NCI-H2107 treated with DMSO at 0.1 percent for 48 hours (cell line): ENCODE data around the gene WNT11.

Experiments used
- DNase-seq: peaks from one replicate; lab custom pipeline; 2025; ENCODE audit not compliant: unreplicated experiment; lab: John Stamatoyannopoulos, UW

WNT11 gene

DNA sequence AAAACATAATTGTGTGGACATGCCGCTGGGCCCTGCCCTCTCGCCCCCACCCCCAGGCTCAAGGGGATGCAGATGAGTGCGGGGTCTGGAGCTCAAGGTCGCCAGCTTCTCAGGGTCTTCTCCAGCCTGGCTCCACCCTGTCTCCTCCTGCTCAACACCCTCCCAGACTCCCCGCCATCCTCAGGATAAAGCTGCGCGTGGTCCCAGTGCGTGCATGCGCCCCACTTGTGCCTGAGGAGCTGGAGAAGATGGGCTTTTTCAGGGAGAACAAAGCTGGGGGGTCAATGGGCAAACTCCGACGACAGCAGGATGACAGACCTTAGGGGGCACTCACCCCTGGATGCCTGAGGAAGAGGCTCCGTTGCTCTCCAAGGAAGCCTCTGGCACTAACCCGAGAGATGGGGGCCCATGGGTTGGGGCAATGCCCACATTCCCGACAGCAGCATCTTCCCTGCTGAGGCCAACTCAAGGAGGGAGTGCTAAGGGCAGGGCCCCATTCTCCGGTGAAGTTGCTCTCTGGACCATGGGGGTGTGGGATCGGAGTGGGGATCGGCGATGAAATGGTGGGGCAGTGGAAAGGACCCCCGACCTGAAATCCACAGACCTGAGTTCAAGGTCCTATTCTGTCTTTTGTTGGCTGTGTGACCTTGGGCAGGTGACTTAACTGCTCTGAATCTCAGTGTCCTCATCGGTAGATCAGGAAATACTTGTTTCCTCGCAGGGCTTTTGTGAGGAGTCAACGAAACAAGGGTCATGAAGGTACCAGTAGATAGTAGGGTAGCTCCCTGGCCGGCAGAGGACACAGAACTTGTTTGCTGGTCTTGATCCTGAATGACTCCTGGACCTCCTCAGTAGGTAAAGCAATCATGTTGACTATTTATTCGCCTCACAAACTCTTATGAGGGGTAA, 47.7 kb downstream of the WNT11 start:
- DNase-seq: no peak

DNA sequence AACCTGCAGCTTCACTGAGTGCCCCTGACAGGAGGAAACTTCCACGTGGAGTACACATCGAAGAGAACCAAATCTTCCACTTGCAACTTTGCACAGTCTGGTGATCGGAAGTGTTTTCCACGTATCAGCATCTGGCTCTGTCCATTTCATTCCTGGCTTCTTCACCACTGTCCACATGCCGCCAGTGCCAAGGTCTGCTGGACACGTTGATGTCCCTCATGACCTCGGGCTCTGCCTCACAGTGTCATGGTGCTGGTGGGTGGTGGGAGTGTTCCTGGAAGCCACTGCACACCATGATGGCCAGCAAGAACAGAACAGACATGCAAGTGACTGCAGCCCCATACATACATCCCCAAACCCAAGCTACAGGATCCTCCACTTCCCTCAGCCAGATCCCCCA, 48.4 kb downstream of the WNT11 start:
- no peak for DNase-seq

DNA sequence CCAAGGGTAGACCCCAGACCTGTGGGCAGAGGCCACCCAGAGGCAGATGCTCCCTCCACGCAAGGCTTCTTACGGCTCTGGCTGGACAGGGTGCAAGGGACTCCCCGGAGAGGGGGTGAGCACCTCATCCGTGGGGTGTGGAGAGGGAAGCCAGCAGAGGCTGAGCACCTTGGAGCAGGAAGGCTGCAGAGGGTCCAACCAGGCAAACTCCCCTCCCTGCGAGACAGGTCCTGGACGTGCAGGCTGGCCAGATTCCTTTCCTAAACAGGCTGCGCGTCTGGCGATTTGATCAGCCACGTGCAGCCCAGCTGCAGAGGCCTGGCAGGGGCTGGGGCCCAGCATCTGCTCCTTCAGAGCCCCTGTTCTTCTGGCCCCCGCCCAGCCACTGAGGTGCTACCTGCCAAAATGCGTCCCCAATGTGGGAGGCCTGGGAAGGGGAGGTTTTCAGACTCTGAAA, 49.3 kb downstream of the WNT11 start:
- no peak for DNase-seq

DNA sequence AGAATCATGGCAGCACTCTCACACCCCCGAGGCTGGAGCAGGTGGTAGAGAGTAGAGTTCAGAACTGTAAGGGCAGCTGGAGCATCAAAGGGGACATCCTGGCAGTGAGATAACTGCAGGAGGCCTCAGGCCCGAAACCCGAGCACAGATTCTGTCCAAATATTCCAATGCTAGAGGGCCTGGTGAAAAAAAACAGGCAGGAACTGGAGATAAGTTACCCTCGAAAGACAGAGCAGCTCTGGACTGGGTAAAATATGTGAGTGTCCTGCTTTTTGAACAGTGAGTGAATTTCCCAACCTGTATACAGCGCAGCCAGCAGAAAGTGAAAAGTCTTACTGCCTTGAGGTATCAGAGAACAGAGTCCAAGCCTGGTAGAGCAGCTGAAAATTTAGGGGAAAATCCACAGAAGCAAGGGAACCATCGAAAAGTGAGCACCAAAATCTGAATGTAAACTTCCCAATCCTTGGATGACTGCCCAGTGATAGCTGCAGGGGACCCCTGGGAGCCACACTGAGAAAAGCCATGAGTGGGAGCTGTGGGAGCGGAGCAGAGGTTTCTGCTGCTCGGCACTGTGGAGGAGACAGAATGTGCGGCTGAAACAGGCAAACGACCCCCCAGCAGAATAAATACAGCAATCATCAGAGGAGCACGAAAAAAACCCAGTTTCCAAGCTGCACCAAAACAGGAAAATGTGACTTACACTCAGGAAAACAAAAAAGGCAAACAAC, 50.6 kb downstream of the WNT11 start:
- no peak for DNase-seq

DNA sequence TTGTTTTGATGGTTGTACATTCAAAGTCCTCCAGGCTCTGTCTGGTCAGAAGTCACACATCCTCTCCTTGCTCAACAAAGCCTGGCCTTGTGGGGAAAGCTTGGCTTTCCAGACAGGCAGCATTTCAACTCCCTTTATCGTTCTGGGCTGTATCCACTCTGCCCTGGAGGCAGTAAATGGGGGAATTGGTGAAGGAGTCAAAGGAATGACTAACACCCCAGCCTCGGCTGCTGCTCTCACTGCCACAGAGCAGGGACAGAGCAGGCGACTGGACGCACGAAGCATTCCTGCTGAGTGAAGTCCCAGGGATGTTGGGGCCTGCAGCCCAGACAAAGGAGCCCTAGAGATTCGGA, 52.8 kb downstream of the WNT11 start:
- DNase-seq: no peak

DNA sequence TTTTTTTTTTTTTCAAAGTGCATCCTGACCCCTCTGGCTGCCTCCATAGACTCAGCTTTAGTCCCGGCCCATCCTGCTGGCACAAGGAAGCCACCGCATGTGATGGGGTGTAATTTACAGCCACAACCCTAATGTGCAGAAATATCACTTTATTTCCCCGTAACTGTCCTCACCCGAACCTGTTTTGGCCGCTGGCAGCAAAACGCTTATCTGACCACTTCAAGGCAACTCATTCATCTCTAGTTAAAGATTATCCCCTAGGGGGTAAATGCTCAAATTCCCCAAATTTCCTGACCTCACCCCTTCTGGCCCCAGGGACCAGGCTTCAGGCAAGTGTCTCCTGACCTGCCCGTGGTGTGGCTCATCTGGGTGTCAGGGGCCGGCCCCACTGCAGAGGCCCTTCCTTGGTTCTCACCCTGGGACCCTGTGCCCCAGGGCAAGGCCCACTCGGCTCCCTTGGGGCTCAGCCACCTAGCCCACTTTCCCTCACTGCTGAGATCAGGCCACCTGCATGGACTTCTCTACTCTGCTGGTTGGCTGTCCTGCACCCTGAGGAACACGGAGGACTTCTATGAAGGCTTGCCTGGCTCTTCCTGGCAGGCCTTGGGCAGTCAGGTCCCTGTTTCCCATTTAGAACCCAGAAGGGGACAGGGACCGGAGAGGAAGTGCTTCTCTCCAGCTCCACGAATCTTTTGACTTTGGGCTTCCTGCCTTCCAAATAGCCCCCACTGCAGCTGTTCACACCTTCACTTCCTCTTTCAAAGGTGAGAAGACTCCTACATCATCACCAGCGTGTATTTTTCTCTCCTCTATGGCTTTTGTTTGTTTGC, 53.3 kb downstream of the WNT11 start:
- no peak for DNase-seq

DNA sequence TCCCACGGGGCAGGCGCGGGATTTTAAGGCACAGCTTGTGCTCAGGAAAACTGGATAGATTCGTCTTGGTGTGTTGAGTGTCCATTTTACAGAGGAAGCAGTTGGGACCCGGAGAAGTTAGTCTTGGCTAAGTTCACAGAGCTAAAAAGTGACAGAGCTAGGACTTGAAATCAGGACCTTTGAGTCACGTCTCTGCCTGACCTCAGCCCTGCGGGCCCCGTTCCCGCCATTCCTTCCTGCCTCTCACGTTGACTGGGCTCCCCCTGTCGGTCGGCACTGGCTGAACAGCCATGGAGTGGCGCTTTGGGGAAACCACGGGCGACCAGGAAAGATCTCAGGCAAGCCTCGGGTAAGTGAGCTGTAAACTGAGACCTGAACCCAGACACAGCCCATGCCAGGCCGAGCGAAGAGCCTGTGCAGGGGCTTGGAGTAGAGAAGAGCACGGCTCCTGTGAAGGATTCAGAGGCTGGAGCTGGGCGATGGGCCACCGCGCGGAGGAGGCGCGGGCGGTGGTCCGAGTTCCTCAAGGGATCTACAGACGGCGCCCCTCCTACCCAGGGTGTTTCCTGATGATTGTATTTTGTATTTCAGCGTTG, 54.1 kb downstream of the WNT11 start:
- DNase-seq: no peak

DNA sequence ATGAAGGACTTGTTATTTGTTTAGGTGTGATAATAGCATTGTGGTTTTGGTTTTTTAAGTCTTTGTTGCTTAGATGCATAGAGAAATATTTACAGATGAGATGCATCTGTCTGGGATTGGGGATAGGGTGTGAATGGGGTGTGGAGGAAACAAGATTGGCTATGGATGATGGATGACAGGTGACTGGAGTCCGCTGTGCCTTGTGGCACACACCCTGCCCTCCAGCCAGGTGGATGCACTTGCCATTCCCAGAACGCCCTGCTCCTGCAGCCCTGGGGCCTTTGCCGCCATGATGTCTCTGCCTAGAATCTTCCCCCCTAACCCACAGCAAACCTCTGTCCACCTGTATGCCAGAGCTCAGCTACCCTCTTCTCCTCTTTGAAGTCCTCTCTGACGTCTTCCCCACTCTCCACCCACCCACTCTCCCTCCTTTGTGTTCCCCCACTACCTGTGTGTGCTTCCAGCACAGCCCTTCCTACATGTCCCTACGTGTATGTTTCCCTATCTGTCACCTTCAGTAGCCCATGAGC, 54.7 kb downstream of the WNT11 start:
- peak; percentile 96 for DNase-seq

DNA sequence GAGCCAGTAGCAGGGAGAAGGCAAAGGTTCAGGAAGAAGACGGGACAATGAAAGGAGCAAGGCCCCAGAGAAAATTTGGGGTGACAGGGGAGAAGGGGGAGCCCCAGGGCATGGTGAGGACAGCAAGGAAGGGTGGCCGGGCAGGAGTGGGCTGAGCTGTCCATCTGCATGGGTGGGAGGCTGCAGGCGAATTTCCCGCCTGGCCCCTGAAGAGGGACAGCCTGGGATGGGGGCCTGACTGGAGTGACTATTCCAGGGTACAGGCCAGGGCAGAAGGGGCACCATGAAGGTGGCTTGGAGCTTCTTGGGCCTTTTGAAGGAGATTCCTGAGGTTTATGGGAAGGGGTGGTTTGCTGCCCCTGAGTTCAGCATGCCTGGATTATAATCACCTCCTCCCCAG, 56.2 kb downstream of the WNT11 start:
- DNase-seq: no peak

DNA sequence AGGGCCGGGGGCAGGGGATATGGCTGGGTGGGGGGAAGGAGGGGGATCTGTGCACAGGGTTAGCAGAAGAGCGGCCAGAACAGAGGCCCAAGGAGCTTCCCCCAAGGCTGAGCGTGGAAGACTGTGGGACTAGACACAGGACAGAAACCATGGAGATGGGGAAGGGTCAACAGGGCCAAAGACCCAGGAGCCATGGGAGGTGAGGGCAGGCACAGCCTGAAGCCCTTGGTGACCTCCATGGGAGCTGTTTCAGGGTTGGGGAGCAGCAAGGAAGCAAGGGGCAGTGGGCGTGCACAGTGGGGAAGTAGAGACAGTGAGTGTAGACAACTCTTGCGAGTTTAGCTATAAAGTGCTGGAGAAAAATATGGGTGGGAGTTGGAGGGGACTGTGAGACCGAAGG, 56.6 kb downstream of the WNT11 start:
- DNase-seq: no peak

DNA sequence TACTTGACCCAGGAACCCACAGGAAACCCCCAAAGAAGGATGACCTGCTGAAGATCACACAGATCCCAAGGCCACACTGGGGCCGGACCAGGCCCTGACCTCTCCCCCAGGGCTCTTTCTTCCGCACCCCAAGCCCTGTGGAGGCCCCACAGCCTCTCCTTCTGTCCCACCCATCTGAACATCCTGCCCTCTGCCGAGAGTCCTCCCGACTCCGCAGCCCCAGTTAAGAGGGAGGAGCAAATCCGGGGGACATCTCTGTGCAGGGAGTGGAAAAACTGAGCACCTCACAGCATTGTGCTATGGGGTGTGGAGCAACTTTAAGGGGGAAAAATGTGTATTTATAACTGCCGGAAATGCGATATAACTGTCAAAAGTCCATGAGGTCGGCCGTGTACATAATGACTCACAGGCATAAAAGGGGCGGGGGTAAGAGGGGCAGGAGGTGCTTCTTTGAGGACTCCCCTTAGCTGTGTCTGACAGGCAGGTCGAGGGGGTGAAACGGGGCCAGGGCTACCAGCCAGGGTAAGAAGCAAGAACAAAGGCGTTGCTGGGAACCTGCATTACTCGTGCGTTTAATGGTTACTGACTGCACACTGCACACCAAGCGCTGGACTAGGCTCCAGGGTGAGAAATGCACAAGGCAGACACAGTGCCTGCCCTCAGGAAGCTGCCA, 57.2 kb downstream of the WNT11 start:
- no peak for DNase-seq

DNA sequence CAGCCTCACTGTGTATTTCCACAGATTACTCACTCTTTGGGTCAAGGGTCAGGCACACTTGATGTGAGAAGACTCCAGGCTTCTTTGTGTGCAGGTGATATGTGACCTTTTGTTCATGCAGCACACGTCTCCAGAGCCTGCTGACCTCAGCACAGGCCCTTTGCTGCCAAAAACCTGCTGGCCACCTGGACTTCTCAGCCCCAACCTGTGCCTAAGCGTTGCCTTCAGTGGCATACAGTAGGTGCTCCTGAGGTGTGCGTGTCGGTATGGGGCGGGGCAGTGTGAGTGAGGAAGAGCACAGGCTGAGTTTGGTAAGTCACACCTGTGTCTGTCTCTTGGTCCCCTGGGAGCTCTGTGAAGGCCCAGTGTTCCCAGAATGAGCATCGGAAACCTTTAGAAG, 58.1 kb downstream of the WNT11 start:
- no peak for DNase-seq

DNA sequence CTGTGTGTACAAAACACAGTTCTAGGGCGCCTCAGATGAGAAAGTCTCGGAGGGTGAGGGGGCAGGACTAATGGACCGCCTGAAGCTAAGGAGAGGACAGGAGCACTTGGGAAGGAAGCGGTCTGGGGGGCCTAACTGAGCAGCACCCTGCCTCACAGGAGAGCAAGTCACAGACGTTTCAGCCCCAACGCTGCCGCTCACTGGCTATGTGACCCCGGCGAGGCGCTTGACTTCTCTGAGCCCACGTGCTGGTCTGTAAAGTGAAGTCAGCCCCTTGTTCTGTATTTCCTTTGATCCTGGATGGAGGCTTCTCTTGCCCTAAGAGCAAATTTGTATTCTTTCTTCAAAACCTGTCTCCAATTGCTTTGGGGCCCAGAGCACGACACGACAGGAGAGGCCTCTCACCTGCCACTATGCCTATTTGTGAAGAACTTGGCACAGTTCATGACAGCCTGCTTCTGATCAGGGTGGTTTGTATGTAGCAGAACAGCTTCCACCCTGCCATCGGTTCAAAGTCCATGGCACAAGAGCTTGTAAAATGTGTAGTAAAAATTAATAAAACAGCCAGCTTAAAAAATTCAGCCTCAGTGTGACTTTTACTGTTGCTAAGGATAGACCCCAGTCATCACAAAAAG, 59.1 kb downstream of the WNT11 start:
- DNase-seq: no peak

DNA sequence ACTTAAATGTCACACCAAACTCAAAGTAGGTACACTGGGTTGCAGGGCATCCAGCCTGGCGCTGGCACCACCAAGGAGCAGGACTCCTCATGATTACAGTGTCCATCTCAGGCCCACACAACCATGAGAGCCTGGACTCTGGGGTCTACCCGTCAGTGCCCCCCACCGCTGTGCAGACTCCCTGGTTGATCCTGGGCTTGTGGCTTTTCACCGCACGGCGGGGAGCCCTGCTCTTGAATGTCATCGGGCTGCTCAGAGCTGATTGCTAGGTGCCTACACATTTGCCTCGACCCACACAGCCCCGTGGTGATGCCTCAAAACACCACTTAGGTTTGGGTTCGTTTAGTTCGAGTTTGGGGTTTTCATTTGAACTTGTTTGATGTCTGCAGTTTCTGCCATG, 63.0 kb downstream of the WNT11 start:
- no peak for DNase-seq

DNA sequence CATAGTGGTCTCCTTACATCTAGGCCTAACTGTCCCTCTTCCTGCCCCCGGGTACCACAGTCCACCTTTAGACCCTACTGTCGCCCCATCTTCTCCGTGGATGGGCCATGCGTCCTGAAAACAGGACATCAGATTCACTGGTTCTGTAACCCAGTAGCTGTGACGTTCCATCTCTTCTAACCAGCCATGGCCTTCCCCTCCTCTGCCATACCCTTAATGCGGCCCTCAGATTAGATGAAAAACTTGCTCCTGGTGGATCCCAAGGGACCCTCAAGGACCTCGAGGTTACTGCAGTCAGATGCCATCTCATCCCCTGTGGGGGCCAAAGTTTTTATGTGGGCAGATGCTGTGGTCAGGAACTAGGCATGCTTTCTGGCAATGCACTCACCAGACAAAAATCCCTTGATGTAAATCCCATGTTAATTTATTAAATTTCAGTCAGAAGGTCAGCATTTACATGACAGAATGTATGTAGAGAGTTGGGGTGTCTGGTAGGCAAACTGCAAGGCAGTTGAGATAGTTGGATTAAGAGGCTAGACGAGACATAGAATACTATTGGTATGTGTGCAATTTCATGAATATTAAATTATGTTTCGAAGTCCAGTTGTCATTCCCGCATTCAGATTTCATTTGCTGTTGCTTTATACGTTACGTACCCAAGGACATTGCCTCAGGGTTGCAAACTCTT, 64.3 kb downstream of the WNT11 start:
- DNase-seq: no peak

DNA sequence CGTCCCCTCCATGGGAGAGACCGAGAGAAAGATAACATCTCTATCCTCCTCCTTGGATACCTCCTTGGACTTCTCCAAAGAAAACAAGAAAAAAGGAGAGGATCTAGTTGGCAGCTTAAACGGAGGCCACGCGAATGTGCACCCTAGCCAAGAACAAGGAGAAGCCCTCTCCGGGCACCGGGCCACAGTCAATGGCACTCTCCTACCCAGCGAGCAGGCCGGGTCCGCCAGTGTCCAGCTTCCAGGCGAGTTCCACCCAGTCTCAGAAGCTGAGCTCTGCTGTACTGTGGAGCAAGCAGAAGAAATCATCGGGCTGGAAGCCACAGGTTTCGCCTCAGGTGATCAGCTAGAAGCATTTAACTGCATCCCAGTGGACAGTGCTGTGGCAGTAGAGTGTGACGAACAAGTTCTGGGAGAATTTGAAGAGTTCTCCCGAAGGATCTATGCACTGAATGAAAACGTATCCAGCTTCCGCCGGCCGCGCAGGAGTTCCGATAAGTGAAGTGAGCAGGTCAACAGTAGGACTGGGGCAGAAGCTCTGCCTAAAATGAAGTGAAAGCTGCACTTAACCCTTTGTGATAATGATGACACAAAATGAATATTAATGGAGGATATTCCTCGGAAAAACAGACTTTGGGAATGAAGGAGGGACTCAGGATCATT, 65.3 kb downstream of the WNT11 start:
- DNase-seq: no peak

DNA sequence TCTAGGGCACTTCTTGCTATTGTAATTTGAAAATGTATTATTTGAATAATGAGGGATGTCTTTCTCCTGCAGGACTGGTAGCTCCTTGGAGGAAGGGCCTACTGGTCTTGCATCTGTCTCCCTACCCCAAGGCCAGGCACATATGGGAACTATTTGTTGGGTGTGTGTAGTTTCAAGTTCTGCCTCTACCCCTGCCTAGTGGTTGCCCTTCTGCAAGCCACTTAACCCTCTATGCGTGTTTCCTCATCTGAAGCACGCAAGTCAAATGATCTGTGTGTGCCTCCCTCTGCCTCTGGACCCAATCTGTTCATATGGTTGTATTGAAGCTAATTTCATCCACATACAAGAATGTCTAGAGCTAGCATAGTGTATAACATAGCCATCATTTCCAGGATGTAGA, 67.0 kb downstream of the WNT11 start:
- DNase-seq: no peak
